ENCODE data around the gene GDF11. TPM values are rescaled to one million over a fixed set of nuclear protein-coding genes. Genes with fewer than 3 reads are reported as not detected.

GDF11 gene
- polyA plus RNA-seq, 1 of the 3 experiments (the other 2 are of a cell fraction): 9.4 TPM

- no peaks in the 10 kb centered on the region for H3K79me2 ChIP-seq (ENCODE audit: insufficient read depth)
- H3K27ac ChIP-seq (ENCODE audit: low read depth in 2 of 2, low read length in 1 of 2): peak overlapping the region; percentile 80 to 83
- DNase-seq: peak; percentile 78
- no peaks in the 10 kb centered on the region for H3K27me3 ChIP-seq (ENCODE audit: insufficient read depth)
- H3K9me3 ChIP-seq: no peaks in the 10 kb centered on the region
- peaks cover 9 to 24% of the 10 kb centered on the region in 2 experiments; a peak in 3 of 4 replicates for H3K4me1 ChIP-seq (ENCODE audit: control insufficient read depth in 1 of 2, insufficient read depth in 2 of 2, low read depth in 1 of 2, low read length in 1 of 2)
- H3K4me3 ChIP-seq (ENCODE audit: low read depth in 2 of 2, low read length in 1 of 2): peak overlapping the region; percentile 66 to 98
- no peaks in the 10 kb centered on the region for H3K36me3 ChIP-seq (replicated peaks in 1 of 2; ENCODE audit: control insufficient read depth in 1 of 2, insufficient read depth in 2 of 2, low read length in 1 of 2)
- peak overlapping the region; percentile 99 for H3K4me2 ChIP-seq
- WGBS (ENCODE audit: low lambda C conversion rate): 8% methylated on average over 14 of the region's 14 CpGs
- ChIA-PET POLR2A (interaction anchor here (0.7 to 2.0 kb wide), 11 partner anchors 9 to 380 kb away, joined by 3 to 12 read pairs (median 4); partner anchors contain the start of genes DNAJC14, ORMDL2, RAB5B and SARNP), CTCF (interaction anchor here (0.5 to 14.4 kb wide), 57 partner anchors 9 to 745 kb away, joined by 3 to 358 read pairs (median 5); partner anchors contain the start of genes BLOC1S1, CD63, DNAJC14 and ORMDL2)
- H2AFZ ChIP-seq (ENCODE audit: low read depth): peak overlapping the region; percentile 100
- peaks cover 17% of the 10 kb centered on the region for H3F3A ChIP-seq (replicated peaks; ENCODE audit: insufficient read depth)
- no peaks in the 10 kb centered on the region for H3K9me2 ChIP-seq
- H4K20me1 ChIP-seq (ENCODE audit: insufficient read depth): no peaks in the 10 kb centered on the region
- peak overlapping the region; percentile 70 for H3K9ac ChIP-seq
- peak; percentile 39 for TF ChIP-seq CHD2 (IDR thresholded peaks at IDR 0.05; ENCODE audit: low read length, partially characterized antibody)
- no peak for TF ChIP-seq REST (IDR thresholded peaks at IDR 0.05; ENCODE audit: low read depth, low read length)
- no peak for TF ChIP-seq TCF12 (IDR thresholded peaks at IDR 0.05)
- TF ChIP-seq TAF1 (IDR thresholded peaks at IDR 0.05; ENCODE audit: borderline replicate concordance, low read depth, low read length): 0 out of 2 replicates have a peak, but pooled peaks have one; percentile 26
- peak; percentile 93 for TF ChIP-seq MXI1 (IDR thresholded peaks at IDR 0.05; ENCODE audit: low read depth, low read length)
- TF ChIP-seq NRF1 (IDR thresholded peaks at IDR 0.05; ENCODE audit: low read depth, low read length): no peak
- TF ChIP-seq GATA2 (CRISPR knock-in tag; IDR thresholded peaks at IDR 0.05): no peak
- TF ChIP-seq, protein P1, sequence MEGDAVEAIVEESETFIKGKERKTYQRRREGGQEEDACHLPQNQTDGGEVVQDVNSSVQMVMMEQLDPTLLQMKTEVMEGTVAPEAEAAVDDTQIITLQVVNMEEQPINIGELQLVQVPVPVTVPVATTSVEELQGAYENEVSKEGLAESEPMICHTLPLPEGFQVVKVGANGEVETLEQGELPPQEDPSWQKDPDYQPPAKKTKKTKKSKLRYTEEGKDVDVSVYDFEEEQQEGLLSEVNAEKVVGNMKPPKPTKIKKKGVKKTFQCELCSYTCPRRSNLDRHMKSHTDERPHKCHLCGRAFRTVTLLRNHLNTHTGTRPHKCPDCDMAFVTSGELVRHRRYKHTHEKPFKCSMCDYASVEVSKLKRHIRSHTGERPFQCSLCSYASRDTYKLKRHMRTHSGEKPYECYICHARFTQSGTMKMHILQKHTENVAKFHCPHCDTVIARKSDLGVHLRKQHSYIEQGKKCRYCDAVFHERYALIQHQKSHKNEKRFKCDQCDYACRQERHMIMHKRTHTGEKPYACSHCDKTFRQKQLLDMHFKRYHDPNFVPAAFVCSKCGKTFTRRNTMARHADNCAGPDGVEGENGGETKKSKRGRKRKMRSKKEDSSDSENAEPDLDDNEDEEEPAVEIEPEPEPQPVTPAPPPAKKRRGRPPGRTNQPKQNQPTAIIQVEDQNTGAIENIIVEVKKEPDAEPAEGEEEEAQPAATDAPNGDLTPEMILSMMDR (IDR thresholded peaks at IDR 0.05): peak; percentile 85
- TF ChIP-seq, protein P2, sequence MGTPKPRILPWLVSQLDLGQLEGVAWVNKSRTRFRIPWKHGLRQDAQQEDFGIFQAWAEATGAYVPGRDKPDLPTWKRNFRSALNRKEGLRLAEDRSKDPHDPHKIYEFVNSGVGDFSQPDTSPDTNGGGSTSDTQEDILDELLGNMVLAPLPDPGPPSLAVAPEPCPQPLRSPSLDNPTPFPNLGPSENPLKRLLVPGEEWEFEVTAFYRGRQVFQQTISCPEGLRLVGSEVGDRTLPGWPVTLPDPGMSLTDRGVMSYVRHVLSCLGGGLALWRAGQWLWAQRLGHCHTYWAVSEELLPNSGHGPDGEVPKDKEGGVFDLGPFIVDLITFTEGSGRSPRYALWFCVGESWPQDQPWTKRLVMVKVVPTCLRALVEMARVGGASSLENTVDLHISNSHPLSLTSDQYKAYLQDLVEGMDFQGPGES (IDR thresholded peaks at IDR 0.05; ENCODE audit: low read depth, low read length): no peak
- TF ChIP-seq FOXM1 (IDR thresholded peaks at IDR 0.05; ENCODE audit: low read depth): no peak
- TF ChIP-seq, protein P3, sequence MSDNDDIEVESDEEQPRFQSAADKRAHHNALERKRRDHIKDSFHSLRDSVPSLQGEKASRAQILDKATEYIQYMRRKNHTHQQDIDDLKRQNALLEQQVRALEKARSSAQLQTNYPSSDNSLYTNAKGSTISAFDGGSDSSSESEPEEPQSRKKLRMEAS (IDR thresholded peaks at IDR 0.05; ENCODE audit: low read depth): no peak
- peak; percentile 91 for TF ChIP-seq RFX5 (IDR thresholded peaks at IDR 0.05; ENCODE audit: low read length)
- TF ChIP-seq USF2 (IDR thresholded peaks at IDR 0.05; ENCODE audit: borderline replicate concordance, low read depth, low read length): no peak
- no peak for TF ChIP-seq NFIC (IDR thresholded peaks at IDR 0.05; ENCODE audit: borderline replicate concordance)
- TF ChIP-seq JUND (IDR thresholded peaks at IDR 0.05): no peak
- no peak for TF ChIP-seq ELF1 (IDR thresholded peaks at IDR 0.05)
- TF ChIP-seq RCOR1 (IDR thresholded peaks at IDR 0.05; ENCODE audit: low read length): 0 out of 2 replicates have a peak, but pooled peaks have one; percentile 26
- no peak for TF ChIP-seq GABPA (IDR thresholded peaks at IDR 0.05; ENCODE audit: low read depth)
- TF ChIP-seq, protein P4, sequence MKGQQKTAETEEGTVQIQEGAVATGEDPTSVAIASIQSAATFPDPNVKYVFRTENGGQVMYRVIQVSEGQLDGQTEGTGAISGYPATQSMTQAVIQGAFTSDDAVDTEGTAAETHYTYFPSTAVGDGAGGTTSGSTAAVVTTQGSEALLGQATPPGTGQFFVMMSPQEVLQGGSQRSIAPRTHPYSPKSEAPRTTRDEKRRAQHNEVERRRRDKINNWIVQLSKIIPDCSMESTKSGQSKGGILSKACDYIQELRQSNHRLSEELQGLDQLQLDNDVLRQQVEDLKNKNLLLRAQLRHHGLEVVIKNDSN (IDR thresholded peaks at IDR 0.05; ENCODE audit: borderline replicate concordance, low read depth): no peak
- TF ChIP-seq YY1 (IDR thresholded peaks at IDR 0.05; ENCODE audit: low read depth): no peak
- no peak for TF ChIP-seq FOXJ3 (CRISPR knock-in tag; IDR thresholded peaks at IDR 0.05)
Measured at GRCh38 chr12:55738123-55739024, 4.5 kb upstream of the GDF11 start.

Data from SK-N-SH (cell line).